Sciatic nerve (tissue), 2 donors: ENCODE results near the gene MUC5B. TPM values are rescaled to one million over a fixed set of nuclear protein-coding genes. Genes with fewer than 3 reads are reported as not detected.

Source experiments
- ATAC-seq: fragments of 200-7000 bp; cut with Tn5 transposase; one replicate; pipeline ENCODE4 v1.9.1; 2020; ENCODE audit warnings: mild to moderate bottlenecking, moderate library complexity
- DNase-seq: peaks from one replicate; pipeline ENCODE4 v3.0.0-alpha.2; 2020; ENCODE audit warnings: low spot score
- intact Hi-C: fragments of 100-400 bp; cut with DNase I; formaldehyde crosslinking; loops from one replicate; pipeline ENCODE4 v1.14.2; 2022
- total RNA-seq: library from RNA; stranded (reverse); fragmentation: NEBNext Ultra II Directional; extraction: Animal tissue kit (Norgen Biotek cat#: 25700); gene quantifications from one replicate; pipeline ENCODE4 v1.2.1, GENCODE V29; 2021
- donor health status: DM: no; HTN: no; CAD: no.
- donor health status: DM: no; HTN: no; CAD: no.

MUC5B gene
- total RNA-seq, 1 donor from 2014 or later = 0.71 TPM

DNA sequence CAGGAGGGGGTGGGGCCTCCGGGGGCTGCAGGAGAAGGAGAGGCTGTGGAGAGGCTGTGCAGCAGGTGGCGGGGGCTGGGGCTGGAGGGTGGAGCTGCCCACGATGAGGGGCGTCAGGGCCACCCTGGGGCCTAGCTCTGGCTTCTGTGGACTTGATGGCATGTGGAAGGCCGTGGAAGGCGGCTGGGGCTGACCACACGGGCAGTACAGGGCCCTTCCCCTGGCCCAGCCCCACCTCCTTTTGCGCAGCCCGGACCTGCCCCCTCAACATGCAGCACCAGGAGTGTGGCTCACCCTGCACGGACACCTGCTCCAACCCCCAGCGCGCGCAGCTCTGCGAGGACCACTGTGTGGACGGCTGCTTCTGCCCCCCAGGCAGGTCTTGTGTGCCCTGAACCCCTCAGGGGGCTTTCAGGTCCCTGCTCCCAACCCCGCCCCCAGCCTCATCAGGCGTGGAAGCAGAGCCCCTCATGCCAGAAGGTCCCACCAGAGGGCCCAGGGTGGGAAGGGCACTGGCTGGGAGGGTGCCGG is 6.1 kb downstream of the MUC5B start:
- no peak for ATAC-seq
- intact Hi-C loops = no loop called here
- peak; percentile 51 for DNase-seq

DNA sequence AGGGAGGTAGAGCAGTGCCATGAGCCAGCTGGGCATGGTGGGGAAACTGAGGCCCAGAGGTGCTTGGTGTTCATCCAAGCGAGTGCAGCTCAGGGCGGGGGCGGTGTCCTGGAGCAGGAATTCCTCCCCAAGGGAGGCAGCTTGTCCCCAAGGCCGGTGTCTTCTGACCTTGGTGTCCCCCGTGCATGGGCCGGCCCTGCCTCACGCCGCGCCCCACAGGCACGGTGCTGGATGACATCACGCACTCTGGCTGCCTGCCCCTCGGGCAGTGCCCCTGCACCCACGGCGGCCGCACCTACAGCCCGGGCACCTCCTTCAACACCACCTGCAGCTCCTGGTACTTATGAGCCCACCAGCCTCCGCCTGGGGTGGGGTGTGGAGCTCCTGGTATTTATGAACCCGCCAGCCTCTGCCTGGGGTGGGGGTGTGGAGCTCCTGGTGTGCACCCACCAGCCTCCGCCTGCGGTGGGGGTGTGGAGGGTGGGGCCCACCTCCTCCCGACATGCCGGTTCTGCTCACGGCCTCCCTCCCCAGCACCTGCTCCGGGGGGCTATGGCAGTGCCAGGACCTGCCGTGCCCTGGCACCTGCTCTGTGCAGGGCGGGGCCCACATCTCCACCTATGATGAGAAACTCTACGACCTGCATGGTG is 6.7 kb downstream of the MUC5B start:
- DNase-seq = peak; percentile 45
- ATAC-seq = no peak
- intact Hi-C loops = no loop called here

DNA sequence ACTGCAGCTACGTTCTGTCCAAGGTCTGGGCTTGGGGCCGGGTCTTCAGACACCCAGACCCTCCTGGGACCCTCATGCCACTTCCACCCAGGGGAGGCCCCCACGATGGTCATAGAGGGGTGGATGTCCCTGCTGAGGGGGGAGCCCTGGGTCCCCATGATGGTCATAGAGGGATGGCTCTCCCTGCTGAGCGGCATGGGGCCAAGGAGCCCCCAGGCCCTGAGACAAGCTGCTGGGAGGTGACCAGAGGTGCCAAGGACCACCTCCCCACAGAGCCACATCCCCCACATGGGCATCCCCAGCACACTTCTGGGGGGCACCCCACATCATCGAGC is 7.2 kb downstream of the MUC5B start:
- DNase-seq (no peak), ATAC-seq (no peak)
- intact Hi-C loops = no loop called here

DNA sequence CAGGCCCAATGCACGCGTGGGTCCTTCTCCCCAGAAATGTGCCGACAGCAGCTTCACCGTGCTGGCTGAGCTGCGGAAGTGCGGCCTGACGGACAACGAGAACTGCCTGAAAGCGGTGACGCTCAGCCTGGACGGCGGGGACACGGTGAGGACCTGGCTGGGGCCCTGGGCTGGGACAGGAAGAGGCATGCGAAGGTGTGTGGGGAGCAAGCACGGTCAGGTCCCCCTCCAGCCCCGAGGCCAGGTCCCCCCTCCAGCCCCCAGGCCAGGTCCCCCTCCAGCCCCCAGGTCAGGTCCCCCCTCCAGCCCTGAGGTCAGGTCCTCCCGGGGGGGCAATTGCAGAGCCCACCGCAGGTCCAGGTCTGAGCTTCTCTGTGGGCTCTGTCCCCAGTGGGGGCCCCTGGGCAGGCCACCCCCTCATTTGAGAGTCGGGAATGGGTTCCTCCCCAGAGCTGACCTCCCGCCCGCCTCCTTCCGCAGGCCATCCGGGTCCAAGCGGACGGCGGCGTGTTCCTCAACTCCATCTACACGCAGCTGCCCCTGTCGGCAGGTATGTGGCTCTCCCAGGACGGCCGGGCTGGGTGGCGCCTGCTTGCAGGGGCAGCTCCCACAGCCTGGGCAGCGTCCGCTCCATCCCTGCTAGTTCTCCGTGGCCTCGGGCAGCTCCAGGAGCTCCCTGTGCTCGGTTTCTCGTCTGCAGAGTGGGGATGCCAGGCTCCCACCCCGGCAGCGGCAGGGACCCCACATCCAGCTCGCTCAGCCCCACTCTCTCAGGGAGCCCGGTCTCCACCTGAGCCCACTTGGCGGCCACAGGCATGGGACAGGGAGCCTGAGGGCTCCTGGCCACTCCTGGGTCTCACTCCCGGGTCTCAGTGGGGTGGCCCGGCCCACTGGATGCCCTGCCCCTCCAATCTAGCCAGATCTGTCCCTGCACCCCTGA is 7.9 kb downstream of the MUC5B start:
- intact Hi-C loops = no loop called here
- ATAC-seq (no peak), DNase-seq (peak; percentile 46)

DNA sequence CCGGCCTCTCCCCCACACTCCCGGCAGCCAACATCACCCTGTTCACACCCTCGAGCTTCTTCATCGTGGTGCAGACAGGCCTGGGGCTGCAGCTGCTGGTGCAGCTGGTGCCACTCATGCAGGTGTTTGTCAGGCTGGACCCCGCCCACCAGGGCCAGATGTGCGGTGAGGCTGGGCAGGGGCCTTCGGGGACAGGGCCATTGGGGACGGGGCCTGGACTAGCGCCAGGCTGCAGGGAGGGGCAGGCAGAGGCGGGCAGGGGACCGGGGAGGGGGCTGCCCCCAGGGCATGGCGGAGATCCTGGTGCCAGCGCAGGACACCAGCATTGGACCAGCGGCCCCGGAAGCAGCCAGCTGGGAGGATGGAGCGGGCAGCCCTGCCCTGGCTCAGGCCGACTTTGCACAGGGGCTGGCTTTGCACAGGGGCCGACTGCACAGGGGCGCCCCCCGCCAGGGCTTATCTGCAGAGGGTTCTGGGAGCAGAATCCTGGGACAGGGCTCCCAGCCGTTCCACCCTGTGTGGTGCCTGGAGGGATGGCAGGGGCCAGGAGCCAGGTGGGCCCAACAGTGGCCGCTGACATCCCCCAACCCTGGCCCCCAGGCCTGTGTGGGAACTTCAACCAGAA is 8.6 kb downstream of the MUC5B start:
- ATAC-seq (no peak), DNase-seq (peak; percentile 51)
- intact Hi-C loops = no loop called here

DNA sequence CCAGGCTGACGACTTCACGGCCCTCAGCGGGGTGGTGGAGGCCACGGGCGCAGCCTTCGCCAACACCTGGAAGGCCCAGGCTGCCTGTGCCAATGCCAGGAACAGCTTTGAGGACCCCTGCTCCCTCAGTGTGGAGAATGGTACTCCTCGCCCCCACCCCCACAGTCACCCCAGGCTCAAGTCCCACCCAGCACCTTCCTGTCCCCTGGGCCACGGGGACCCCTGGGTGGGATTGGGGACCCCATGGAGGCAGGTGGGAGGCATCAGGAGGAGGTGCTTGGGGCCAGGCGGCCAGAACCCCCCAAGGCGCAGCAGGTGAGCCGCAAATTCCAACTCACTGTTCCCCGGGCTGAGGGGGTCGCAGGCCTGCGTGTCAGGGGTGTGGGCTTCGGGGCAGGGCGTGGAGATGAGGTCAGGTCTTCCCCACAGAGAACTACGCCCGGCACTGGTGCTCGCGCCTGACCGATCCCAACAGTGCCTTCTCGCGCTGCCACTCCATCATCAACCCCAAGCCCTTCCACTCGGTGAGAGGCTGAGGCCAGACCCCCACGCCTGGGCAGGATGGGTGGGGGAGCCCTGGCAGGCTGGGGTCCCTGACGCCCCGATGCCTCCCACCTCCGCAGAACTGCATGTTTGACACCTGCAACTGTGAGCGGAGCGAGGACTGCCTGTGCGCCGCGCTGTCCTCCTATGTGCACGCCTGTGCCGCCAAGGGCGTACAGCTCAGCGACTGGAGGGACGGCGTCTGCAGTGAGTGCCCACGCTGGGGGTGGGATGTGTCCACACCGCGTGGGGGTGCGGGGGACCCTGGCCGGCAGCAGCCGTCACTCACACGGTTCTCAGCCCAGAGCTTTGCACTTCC is 9.4 kb downstream of the MUC5B start:
- DNase-seq = peak; percentile 40
- ATAC-seq = no peak
- intact Hi-C loops = no loop called here

DNA sequence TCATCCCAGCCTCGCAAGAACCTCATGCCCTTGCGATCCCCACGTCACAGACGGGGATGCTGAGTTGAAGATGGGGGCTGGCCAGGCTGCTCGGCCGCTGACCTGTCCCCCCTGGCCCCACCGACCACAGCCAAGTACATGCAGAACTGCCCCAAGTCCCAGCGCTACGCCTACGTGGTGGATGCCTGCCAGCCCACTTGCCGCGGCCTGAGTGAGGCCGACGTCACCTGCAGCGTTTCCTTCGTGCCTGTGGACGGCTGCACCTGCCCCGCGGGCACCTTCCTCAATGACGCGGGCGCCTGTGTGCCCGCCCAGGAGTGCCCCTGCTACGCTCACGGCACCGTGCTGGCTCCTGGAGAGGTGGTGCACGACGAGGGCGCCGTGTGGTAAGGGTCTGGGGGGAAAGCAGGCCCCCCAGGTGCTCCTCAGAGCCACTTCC is 10.0 kb downstream of the MUC5B start:
- ATAC-seq (no peak), DNase-seq (peak; percentile 50)
- intact Hi-C loops = no loop called here

DNA sequence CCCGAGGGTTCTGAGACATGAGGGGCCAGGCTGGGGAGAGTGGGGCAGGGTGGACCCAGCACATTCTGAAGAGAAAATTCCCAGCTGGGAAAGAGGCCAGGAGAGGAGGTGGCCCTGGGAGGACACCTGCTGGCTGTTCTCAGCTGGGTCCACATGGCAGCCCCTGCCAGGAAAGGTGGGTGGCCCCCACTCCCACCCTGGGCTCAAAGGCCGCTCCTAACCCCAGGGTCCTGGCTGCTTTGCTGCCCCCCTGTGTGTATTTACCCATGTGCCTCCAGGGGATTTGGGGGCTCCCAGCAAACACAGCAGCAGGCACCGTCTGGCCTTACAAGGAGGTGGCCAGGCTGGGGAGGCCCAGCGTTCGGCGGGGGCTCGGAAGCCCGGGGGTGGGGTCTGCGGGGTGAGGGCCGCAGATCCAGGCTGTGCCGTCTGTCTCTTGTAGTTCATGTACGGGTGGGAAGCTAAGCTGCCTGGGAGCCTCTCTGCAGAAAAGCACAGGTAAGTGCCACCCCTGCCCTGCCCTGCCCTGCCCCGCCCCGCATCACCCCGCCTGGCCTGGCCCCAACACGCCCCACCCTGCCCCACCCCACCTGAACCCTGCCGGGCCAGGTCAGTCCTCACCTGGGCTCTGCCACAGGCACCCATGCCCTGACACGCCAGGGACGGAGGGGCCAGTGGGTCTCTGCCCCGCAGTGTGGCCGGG is 10.6 kb downstream of the MUC5B start:
- ATAC-seq (no peak), DNase-seq (peak; percentile 45)
- intact Hi-C loops = no loop called here

DNA sequence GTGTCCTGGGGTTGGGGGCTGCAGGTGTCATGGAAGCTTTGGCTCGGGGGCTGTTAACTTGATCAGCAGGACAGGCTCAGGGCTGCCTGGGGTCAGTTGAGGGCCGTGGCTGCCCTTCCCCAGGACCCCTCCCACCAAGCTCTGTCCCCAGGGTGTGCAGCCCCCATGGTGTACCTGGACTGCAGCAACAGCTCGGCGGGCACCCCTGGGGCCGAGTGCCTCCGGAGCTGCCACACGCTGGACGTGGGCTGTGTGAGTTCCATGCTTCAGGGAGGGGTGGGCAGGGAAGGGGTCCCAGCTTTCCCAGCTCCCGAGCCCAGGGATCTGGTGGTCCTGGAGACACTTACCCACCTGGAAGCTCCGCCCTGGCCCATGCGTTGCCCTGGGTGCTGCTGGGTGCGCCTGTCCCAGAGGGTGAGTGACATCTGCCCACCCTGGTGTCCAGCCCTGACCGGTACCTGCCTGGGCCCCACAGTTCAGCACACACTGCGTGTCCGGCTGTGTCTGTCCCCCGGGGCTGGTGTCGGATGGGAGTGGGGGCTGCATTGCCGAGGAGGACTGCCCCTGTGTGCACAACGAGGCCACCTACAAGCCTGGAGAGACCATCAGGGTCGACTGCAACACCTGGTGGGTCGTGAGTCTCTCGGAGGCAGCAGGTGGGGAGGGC is 11.3 kb downstream of the MUC5B start:
- DNase-seq = peak; percentile 46
- intact Hi-C loops = no loop called here
- no peak for ATAC-seq

DNA sequence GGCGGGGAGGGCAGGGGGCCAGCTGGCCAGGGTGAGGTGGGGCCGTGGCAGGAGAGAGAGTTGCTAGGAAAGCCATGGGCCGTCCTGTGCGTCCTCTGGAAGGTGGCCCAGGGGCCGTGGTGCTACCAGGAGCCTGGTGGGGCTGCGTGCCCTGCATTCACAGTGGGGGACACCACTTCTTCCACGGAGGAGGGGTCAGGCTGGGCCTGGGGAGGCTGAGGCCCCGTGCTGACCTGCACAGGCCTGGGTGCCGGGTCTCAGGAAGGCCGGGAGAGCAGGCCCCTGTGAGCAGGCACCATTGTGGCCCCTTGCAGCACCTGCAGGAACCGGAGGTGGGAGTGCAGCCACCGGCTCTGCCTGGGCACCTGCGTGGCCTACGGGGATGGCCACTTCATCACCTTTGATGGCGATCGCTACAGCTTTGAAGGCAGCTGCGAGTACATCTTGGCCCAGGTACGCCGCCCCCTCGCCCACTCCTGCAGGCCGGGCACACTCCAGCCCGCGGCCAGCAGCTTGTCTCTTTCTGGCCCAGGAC is 12.0 kb downstream of the MUC5B start:
- peak; percentile 51 for DNase-seq
- ATAC-seq = no peak

DNA sequence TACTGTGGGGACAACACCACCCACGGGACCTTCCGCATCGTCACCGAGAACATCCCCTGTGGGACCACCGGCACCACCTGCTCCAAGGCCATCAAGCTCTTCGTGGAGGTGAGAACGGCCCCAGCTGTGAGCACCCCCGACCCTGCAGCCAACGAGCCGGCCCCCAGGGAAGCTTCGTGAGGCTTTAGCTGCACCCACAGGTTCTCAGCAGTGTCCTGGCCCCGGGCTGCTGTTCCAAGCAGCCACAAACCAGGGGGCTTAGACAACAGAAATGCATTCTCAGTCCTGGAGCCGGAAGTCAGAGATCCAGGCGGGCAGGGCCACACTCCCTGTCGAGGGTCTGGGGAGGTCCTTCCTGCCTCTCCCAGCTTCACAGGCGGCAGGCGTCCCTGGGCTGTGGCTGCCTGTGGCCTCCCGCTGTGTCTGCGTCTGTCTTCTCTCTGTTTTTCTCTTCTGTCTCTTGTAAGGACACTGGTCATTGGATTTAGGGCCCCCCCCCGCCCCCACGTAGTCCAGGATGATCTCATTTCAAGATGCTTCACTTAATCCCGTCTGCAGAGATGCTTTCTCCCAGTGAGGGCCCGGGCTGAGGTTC is 12.5 kb downstream of the MUC5B start:
- intact Hi-C loops = no loop called here
- no peak for ATAC-seq
- no peak for DNase-seq

More for the DNA sequence above, 12.0 kb downstream of the MUC5B start:
- intact Hi-C loops = no loop called here

DNA sequence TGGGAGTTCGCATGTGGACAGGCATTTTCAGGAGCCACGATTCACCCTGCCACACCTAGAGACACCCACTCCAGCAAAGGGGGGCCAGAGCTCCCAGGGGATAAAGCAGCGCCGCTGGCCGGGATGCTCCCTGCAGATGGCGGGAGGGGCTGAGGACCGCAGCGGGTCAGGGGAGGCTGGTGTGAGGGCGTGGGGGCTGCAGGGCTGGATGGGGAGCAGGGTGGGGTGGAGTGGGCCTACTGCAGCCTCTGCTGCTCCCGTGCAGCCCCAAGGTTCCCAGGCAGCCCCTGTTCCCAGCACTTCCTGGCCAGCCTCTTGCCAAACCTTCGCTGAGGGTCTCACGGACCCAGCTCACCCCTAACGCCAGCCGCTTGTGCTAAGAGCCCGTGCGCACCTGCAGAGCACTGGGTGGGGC is 13.0 kb downstream of the MUC5B start:
- intact Hi-C loops = no loop called here
- DNase-seq (peak; percentile 47), ATAC-seq (no peak)

DNA sequence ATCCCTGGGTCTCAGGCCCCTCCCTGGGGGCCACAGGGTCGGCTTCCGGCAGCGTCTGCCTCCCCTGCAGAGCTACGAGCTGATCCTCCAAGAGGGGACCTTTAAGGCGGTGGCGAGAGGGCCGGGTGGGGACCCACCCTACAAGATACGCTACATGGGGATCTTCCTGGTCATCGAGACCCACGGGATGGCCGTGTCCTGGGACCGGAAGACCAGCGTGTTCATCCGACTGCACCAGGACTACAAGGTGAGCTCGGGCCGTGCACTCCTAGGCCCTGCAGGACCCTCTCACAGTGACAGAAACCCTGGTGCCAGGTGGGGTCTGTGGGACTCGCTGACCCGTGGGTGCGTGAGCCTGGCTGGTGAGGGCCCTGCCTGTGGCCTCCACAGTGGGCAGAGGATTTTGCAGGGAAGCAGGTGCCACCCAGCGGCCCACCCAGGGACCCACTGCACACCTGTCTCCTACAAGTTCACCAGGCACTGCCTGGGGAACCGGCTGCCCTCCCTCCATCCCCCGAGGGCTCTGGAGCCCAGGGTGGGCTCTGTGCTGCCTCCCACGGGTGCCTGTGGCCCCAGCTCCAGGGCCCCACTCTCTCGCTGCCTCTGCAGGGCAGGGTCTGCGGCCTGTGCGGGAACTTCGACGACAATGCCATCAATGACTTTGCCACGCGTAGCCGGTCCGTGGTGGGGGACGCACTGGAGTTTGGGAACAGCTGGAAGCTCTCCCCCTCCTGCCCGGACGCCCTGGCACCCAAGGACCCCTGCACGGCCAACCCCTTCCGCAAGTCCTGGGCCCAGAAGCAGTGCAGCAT is 13.7 kb downstream of the MUC5B start:
- intact Hi-C loops = no loop called here
- ATAC-seq (no peak), DNase-seq (peak; percentile 40)

DNA sequence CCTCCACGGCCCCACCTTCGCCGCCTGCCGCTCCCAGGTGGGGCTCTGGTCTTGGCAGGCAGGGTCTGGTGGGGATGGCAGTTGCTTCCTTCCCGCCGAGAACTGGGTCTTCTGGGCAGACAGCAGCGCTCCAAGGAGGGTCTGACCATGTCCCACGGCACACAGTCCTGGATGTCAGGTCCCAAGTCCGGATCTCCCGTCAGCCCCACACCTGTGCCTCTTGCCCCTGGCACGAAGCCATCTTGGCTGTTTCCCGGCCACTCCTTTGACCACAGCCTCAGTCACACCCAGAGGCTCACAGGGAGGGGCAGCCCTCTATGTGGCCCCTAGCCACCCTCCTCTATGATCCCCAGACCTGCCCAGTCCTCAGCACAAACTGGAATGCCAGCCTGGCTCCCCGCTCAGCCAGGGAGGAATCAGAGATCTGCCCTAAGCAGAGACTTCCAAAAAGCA is 14.3 kb downstream of the MUC5B start:
- intact Hi-C loops = no loop called here
- DNase-seq (no peak), ATAC-seq (no peak)

DNA sequence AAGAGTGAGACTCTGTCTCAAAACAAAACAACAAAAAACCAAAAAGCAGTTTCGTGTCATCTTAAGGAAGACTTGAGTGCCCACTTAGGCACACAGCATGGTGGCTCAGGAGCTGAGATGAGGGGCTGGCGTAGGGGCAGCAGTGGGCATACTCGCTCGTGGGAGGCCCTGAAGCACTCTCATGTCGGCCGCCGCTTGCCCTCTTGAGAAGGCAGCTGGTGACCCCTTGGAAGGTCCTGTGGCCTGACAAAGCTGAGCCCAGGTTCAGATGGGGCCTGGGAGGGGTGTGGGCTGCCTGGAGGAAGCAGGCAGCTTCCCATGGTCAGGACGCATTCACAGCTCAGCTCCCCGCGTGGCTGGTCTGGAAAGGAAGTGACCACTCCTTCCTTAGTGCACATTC is 15.0 kb downstream of the MUC5B start:
- DNase-seq (no peak), ATAC-seq (no peak)
- intact Hi-C loops = no loop called here
